ENCODE results near the gene CAMK4. TPM values are rescaled to one million over a fixed set of nuclear protein-coding genes. Genes with fewer than 3 reads are reported as not detected.
"Not testable (repeated sequence)": the region's sequence is repeated elsewhere in the genome, so short reads cannot be mapped to it uniquely, and the experiment has no call there.

Gene CAMK4
- polyA plus RNA-seq, 3 donors, result 4.4 to 6.2 (median 5.6) TPM

GRCh38 chr5:111309384-111309783 lies 85.2 kb downstream of the CAMK4 start:
- DNase-seq, result no peak

- no peak for DNase-seq
Measured at GRCh38 chr5:111310711-111311620, 86.8 kb downstream of the CAMK4 start.

GRCh38 chr5:111311666-111312065 lies 87.5 kb downstream of the CAMK4 start:
- DNase-seq, result no peak

- DNase-seq, result no peak
Measured at GRCh38 chr5:111313017-111313724, 89.0 kb downstream of the CAMK4 start.

- no peak for DNase-seq
Measured at GRCh38 chr5:111320953-111321352, 96.8 kb downstream of the CAMK4 start.

- DNase-seq, result no peak
Measured at GRCh38 chr5:111321376-111321775, 97.2 kb downstream of the CAMK4 start.

- DNase-seq, result no peak
Measured at GRCh38 chr5:111326551-111326950, 102.4 kb downstream of the CAMK4 start.

GRCh38 chr5:111337133-111337532 lies 112.9 kb downstream of the CAMK4 start:
- no peak for DNase-seq

- DNase-seq, result no peak
Measured at GRCh38 chr5:111337688-111338087, 113.5 kb downstream of the CAMK4 start.

- DNase-seq, result no peak
Measured at GRCh38 chr5:111345731-111346130, 121.5 kb downstream of the CAMK4 start.

- DNase-seq, result no peak
Measured at GRCh38 chr5:111347021-111347420, 122.8 kb downstream of the CAMK4 start.

- DNase-seq, result no peak
Measured at GRCh38 chr5:111348661-111349329, 124.6 kb downstream of the CAMK4 start.

GRCh38 chr5:111349429-111349828 lies 125.2 kb downstream of the CAMK4 start:
- DNase-seq, result no peak

GRCh38 chr5:111353035-111353434 lies 128.9 kb downstream of the CAMK4 start:
- no peak for DNase-seq

GRCh38 chr5:111358726-111359125 lies 134.5 kb downstream of the CAMK4 start:
- DNase-seq, result not testable (repeated sequence)

GRCh38 chr5:111360173-111360572 lies 136.0 kb downstream of the CAMK4 start:
- DNase-seq, result no peak

- DNase-seq, result peak; percentile 10
Measured at GRCh38 chr5:111364992-111365391, 140.8 kb downstream of the CAMK4 start.

GRCh38 chr5:111366388-111366787 lies 142.2 kb downstream of the CAMK4 start:
- no peak for DNase-seq

- DNase-seq, result no peak
Measured at GRCh38 chr5:111367115-111367514, 142.9 kb downstream of the CAMK4 start.

GRCh38 chr5:111372799-111373198 lies 148.6 kb downstream of the CAMK4 start:
- DNase-seq, result no peak

- DNase-seq, result no peak
Measured at GRCh38 chr5:111374380-111374779, 150.2 kb downstream of the CAMK4 start.

GRCh38 chr5:111375645-111376044 lies 151.5 kb downstream of the CAMK4 start:
- no peak for DNase-seq

GRCh38 chr5:111377306-111377705 lies 153.1 kb downstream of the CAMK4 start:
- DNase-seq, result no peak
